Mononuclear cell (primary cell): ENCODE data around the gene NCAPG2. TPM values are rescaled to one million over a fixed set of nuclear protein-coding genes. Genes with fewer than 3 reads are reported as not detected.

Experiments
- H3K27me3 ChIP-seq: 2 replicates; pipeline ENCODE4 v1.6.0; 2011; ENCODE audit warnings: low read length, control low read depth; ENCODE audit not compliant: insufficient read depth
- H3K4me1 ChIP-seq: 2 replicates; pipeline ENCODE4 v1.5.1; 2011; ENCODE audit warnings: mild to moderate bottlenecking, low read length, control low read depth; ENCODE audit not compliant: insufficient read depth
- H3K4me3 ChIP-seq: 2 replicates; pipeline ENCODE4 v1.5.1; 2011; ENCODE audit warnings: mild to moderate bottlenecking, low read length, moderate library complexity
- H3K9me3 ChIP-seq: 2 replicates; pipeline ENCODE4 v1.5.1; 2011; ENCODE audit warnings: low read depth, mild to moderate bottlenecking, control low read depth, low read length
- total RNA-seq: library from RNA; depleted of rRNA; stranded (reverse); fragments of >200 nt; gene quantifications from one replicate; pipeline ENCODE4 v1.2.3, GENCODE V29; 2012

The NCAPG2 gene
- total RNA-seq, 1 donor, result 2.9 TPM

- Histone ChIP-seq H3K4me1 (no peaks in the 10 kb centered on the region), H3K9me3 (no peaks in the 10 kb centered on the region), H3K27me3 (no peaks in the 10 kb centered on the region), H3K4me3 (no peak overlapping the region)
Observed at GRCh38 chr7:158602905-158603772, 101.5 kb downstream of the NCAPG2 start.

- H3K4me3 ChIP-seq, result no peak overlapping the region
- H3K27me3 ChIP-seq, result no peaks in the 10 kb centered on the region
- no peaks in the 10 kb centered on the region for H3K4me1 ChIP-seq
- H3K9me3 ChIP-seq, result no peaks in the 10 kb centered on the region
Observed at GRCh38 chr7:158602041-158602440, 102.6 kb downstream of the NCAPG2 start.

GRCh38 chr7:158601090-158601489 is 103.5 kb downstream of the NCAPG2 start:
- H3K4me3 ChIP-seq, result no peak overlapping the region
- no peaks in the 10 kb centered on the region for H3K9me3 ChIP-seq
- no peaks in the 10 kb centered on the region for H3K4me1 ChIP-seq
- no peaks in the 10 kb centered on the region for H3K27me3 ChIP-seq

DNA sequence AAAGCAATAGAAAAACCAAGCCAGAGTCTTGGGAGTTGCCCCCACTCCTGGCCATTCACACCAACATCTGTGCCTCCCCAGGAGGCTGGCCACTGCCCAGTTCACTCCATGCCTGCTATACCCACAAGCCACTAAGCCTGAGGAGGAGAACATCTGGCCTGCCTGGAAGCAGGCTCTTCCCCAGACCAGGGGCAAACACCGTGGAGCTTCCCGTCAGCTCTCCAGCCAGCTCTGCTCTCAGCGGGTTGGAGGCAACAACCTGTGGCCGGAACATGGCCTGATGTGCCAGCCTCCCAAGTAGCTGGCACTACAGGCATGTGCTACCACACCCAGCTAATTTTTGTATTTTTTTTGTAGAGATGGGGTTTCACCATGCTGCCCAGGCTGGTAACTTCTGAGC is 107.9 kb downstream of the NCAPG2 start:
- Histone ChIP-seq H3K4me1 (no peaks in the 10 kb centered on the region), H3K4me3 (no peak overlapping the region), H3K27me3 (no peaks in the 10 kb centered on the region)

GRCh38 chr7:158596309-158596708 is 108.3 kb downstream of the NCAPG2 start:
- no peaks in the 10 kb centered on the region for H3K9me3 ChIP-seq
- no peak overlapping the region for H3K4me3 ChIP-seq
- H3K27me3 ChIP-seq, result no peaks in the 10 kb centered on the region
- no peaks in the 10 kb centered on the region for H3K4me1 ChIP-seq

More for the DNA sequence above, 107.9 kb downstream of the NCAPG2 start:
- no peaks in the 10 kb centered on the region for H3K9me3 ChIP-seq

DNA sequence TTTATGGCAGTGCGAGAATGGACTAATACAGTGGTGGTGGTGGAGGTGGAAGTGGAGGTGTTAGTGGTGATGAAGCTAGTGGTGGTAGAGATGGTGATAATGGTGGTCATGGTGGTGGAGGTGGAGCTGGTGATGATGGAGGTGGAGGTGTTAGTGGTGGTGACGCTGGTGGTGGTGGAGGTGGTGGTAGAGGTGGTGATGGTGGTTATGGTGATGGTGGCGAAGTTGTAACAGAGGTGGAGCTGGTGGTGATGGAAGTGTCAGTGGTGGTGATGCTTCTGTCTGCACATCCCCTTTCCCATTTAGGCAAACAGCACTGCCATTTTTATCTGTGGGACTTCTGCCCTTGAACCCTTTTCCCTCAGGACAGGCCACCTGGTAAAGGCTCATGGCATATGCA is 109.5 kb downstream of the NCAPG2 start:
- H3K27me3 ChIP-seq, result no peaks in the 10 kb centered on the region
- H3K4me3 ChIP-seq, result no peak overlapping the region
- H3K9me3 ChIP-seq, result no peaks in the 10 kb centered on the region
- H3K4me1 ChIP-seq, result no peaks in the 10 kb centered on the region

DNA sequence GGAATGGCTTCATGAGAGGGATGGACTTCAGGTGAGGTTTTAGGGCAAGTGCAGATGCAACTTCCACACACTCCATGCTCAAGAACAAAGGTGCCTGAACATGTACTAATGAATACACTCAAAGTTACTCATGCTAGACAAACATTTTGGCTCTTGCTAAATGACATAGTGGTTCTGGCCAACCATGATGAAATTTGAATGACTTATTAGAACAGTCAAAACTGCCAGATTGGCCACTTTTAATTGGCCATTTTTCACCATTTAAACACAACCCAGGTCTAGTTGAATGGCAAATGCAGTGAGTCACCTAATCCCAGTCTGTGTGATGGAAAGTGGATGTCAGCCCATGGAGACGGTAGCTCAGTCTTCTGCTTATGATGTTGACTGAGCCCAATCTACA is 112.1 kb downstream of the NCAPG2 start:
- Histone ChIP-seq H3K9me3 (no peaks in the 10 kb centered on the region), H3K4me3 (no peak overlapping the region), H3K4me1 (no peaks in the 10 kb centered on the region), H3K27me3 (peaks cover 4% of the 10 kb centered on the region)

DNA sequence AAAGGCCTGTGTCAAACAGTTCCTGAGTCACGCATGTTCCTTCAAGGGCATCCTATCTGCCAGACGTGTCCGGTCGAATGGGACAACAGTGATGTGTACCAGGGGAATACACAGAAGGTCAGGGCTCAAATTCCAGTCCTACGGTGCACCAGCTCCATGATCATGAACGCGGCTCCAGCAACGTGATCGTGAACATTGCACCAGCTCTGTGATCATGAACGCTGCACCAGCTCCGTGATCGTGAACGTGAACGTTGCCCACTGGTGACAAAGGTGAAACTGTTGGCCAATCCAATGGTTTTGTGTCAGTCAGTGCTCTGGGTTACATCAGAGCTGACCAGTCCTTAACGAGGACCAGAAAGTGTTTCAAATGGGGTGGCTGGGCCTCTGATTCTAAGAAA is 112.7 kb downstream of the NCAPG2 start:
- Histone ChIP-seq H3K4me1 (no peaks in the 10 kb centered on the region), H3K9me3 (no peaks in the 10 kb centered on the region), H3K4me3 (no peak overlapping the region), H3K27me3 (peaks cover 4% of the 10 kb centered on the region)

- Histone ChIP-seq H3K9me3 (no peaks in the 10 kb centered on the region), H3K27me3 (peaks cover 19% of the 10 kb centered on the region), H3K4me3 (no peak overlapping the region)
Observed at GRCh38 chr7:158590181-158590530, 114.4 kb downstream of the NCAPG2 start.

DNA sequence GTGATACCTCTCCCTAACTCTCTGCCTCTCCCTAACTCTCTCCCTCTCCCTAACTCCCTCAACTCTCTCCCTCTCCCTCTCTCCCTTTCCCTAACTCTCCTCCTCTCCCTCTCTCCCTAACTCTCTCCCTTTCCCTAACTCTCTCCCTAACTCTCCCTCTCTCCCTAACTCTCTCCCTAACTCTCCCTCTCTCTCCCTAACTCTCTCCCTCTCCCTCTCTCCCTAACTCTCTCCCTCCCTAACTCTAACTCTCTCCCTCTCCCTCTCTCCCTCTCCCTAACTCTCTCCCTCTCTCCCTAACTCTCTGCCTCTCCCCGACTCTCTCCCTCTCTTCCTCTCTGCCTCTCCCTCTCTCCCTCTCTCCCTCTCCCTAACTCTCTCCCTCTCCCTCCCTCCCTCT is 115.0 kb downstream of the NCAPG2 start:
- H3K27me3 ChIP-seq, result peaks cover 24% of the 10 kb centered on the region
- H3K4me1 ChIP-seq, result peaks cover 8% of the 10 kb centered on the region
- H3K9me3 ChIP-seq, result no peaks in the 10 kb centered on the region
- no peak overlapping the region for H3K4me3 ChIP-seq

More at GRCh38 chr7:158590181-158590530, 114.4 kb downstream of the NCAPG2 start:
- H3K4me1 ChIP-seq, result peaks cover 8% of the 10 kb centered on the region

DNA sequence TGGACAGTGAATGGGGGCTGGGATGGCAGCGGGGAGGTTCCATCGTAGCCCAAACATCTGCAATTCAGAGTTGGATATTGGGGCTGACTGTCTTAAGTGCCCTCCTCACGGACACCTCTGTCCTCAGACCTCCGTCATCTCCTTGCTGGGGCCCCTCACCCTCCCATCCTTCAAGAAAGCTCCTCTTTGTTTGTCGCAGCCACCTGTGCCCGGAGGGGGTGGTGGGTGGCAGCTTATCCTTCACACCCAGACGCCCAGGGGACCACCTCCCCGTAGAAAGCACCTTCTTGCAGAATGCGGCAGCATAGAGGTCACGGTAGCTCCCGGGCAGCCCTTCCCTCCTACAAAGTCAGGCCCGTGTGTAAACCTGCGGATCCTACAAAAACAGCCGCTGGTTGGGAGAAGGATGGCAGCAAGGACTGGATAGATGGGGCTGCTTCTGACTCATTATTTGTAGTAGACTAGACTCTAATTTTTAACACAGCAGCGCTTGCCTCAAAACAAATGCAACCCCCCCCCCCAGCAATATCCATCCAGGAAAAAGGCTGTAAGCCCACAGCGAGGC is 115.6 kb downstream of the NCAPG2 start:
- Histone ChIP-seq H3K4me1 (peaks cover 8% of the 10 kb centered on the region), H3K9me3 (no peaks in the 10 kb centered on the region), H3K4me3 (no peak overlapping the region), H3K27me3 (peaks cover 31% of the 10 kb centered on the region)

GRCh38 chr7:158588085-158588877 is 116.3 kb downstream of the NCAPG2 start:
- H3K4me3 ChIP-seq, result no peak overlapping the region
- H3K9me3 ChIP-seq, result no peaks in the 10 kb centered on the region
- H3K4me1 ChIP-seq, result peaks cover 8% of the 10 kb centered on the region
- peaks cover 38% of the 10 kb centered on the region for H3K27me3 ChIP-seq

- Histone ChIP-seq H3K9me3 (no peaks in the 10 kb centered on the region), H3K4me1 (peaks cover 8% of the 10 kb centered on the region), H3K4me3 (no peak within 1 kb of the TSS), H3K27me3 (peaks cover 43% of the 10 kb centered on the region)
Observed at GRCh38 chr7:158587162-158588084, 117.2 kb downstream of the NCAPG2 start, which contains the start of gene PTPRN2. TSS of gene PTPRN2 (minus strand) at chr7:158587823.

DNA sequence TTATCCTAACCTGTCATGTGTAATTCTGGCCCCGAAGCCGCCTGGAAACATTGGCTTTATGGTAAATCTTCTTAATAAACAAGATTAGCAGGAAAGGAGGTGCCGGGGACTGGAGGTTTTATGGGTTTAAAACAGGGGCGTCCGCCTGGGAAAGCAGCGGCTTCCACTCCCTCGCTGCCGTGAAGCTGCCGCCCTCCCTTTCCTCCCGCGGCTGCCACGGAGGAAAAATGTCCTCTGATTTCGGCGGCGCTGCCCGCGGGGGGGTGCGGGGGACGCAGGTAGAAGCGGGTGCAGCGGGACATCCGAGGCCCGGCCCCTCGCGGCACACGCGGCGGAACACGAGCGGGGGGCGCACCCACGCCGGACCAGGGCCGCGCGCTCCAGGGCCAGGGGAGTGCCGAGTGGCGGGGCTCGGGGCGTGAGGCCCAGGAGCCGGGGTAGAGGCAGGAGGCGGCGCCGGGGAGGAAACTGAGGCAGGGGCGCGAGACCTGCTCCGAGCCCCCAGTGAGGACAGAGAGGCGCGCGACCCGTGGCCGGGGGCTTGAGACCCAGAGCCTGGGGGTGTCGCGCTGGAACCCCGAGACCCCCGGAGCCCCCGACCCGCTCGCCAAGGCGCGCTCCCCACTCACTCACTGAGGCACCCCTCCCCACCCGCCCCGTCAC is 118.0 kb downstream of the NCAPG2 start:
- peaks cover 43% of the 10 kb centered on the region for H3K27me3 ChIP-seq
- H3K9me3 ChIP-seq, result no peaks in the 10 kb centered on the region
- H3K4me1 ChIP-seq, result peaks cover 8% of the 10 kb centered on the region
- no peak overlapping the region for H3K4me3 ChIP-seq
